Measurements from ENCODE around the gene ANKRD40. TPM values are rescaled to one million over a fixed set of nuclear protein-coding genes. Genes with fewer than 3 reads are reported as not detected.

ANKRD40 gene
- total and polyA plus RNA-seq, 10 of the 15 experiments (the other 5 are each of a cell fraction or from before 2014, with no cell fraction given) = 5.9 to 21.7 (median 14.8) TPM

DNA sequence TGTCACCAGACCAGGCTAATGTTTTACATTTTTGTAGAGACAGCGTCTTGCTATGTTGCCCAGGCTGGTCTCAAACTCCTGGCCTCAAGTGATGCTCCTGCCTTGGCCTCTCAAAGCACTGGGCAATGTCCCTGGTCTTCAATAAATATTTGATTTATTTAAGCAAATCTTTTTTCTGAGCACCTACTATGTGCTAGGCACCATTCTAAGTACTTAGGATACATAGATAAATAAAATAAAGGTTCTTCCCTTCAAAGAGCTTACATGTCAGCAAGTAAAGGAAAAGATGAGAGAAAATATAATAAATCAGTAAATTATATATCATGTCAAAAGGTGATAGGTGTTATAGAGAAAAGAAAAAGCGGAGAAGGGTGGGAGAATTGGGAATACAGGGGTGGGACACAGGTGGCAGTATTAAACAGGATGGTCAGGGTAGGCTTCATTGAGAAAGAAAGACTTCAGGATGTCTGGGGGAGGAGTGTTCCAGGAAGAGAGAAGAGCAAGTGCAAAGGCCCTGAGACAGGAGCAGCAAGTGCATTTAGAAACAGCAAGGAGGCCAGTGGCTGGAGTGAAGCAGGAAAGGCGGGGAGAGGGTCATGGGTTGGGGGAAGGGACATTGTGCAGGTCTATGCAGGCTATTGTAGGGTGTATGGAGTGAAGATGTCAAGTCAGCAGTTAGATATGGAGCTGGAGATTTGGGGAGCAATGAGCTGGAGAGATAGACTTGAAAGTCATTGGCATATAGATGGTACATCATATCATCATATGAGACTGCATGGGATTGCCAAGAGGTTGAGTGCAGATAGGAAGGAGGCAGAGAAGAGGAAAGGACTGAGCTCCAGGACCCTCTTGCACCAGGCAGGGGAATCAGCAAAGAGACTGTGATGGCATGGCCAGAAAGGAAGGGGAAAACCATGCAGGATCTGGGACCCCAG lies 61.7 kb downstream of the ANKRD40 start:
- POLR2A ChIA-PET = interaction anchor here (1.0 kb wide), 1 partner anchor 13 kb away, joined by 3 read pairs; no protein-coding TSS in a partner anchor
- Histone ChIP-seq H3K79me2 (ENCODE audit: control insufficient read depth, insufficient read depth, low read length) (no peaks in the 10 kb centered on the region), H2AFZ (ENCODE audit: control insufficient read depth, low read depth, low read length) (no peak overlapping the region), H3K4me1 (ENCODE audit: control insufficient read depth, insufficient read depth, low read length) (no peaks in the 10 kb centered on the region; the same call in 1 of the 2 replicates), H3K9ac (ENCODE audit: control insufficient read depth, insufficient read depth, low read length) (no peak overlapping the region), H3K4me2 (ENCODE audit: control insufficient read depth, insufficient read depth) (no peak overlapping the region), H3K27ac (ENCODE audit: control insufficient read depth, insufficient read depth) (no peak overlapping the region), H3K4me3 (no peak overlapping the region), H3K36me3 (ENCODE audit: control insufficient read depth in 2 of 2, insufficient read depth in 2 of 2, low read length in 1 of 2) (no peaks in the 10 kb centered on the region), H3K9me3 (replicated peaks; ENCODE audit: control insufficient read depth, insufficient read depth, low read length) (no peaks in the 10 kb centered on the region), H3K27me3 (replicated peaks in 1 of 2; ENCODE audit: control insufficient read depth in 2 of 2, insufficient read depth in 2 of 2, low read length in 1 of 2) (no peaks in the 10 kb centered on the region), H4K20me1 (ENCODE audit: control insufficient read depth, insufficient read depth) (no peaks in the 10 kb centered on the region)
- FAIRE-seq = no peak
- 38% methylated on average over 3 of the region's 3 CpGs for WGBS (ENCODE audit: insufficient coverage, insufficient replicate concordance, low lambda C conversion rate, missing lambda C conversion rate)
- CTCF ChIA-PET = interaction anchor here (1.3 to 2.0 kb wide), 2 partner anchors 16 to 20 kb away, joined by 4 to 6 read pairs; no protein-coding TSS in a partner anchor
- SMC1A ChIA-PET (ENCODE audit: uncharacterized antibody, unreplicated experiment) = no interaction called here
- ATAC-seq = no peak
- no TSS peak for BruUV-seq (replicated peaks)
- intact Hi-C loops (cut with micrococcal nuclease; ENCODE audit: unreplicated experiment) (no loop called here), in situ Hi-C loops (cut with MboI) (no loop called here)
- RAD21 ChIA-PET (ENCODE audit: unreplicated experiment) = interaction anchor here (1.0 kb wide), 1 partner anchor 18 kb away, joined by 3 read pairs; no protein-coding TSS in a partner anchor
- no peak for DNase-seq (ENCODE audit: low read depth, low spot score)
- TF ChIP-seq EED (IDR thresholded peaks at IDR 0.05; ENCODE audit: low read depth) (no peak), NFYA (IDR thresholded peaks at IDR 0.05; ENCODE audit: borderline replicate concordance, low read depth, low read length) (no peak), HCFC1 (IDR thresholded peaks at IDR 0.05; ENCODE audit: low read length) (no peak), TARDBP (IDR thresholded peaks at IDR 0.05; ENCODE audit: borderline replicate concordance) (no peak), RUNX3 (IDR thresholded peaks at IDR 0.05; ENCODE audit: low read length) (no peak), CREB1 (IDR thresholded peaks at IDR 0.05; ENCODE audit: low read depth) (no peak), EZH2 (IDR thresholded peaks at IDR 0.05; ENCODE audit: borderline replicate concordance, control insufficient read depth, low read depth, low read length) (no peak)
- TF ChIP-seq, protein P1, sequence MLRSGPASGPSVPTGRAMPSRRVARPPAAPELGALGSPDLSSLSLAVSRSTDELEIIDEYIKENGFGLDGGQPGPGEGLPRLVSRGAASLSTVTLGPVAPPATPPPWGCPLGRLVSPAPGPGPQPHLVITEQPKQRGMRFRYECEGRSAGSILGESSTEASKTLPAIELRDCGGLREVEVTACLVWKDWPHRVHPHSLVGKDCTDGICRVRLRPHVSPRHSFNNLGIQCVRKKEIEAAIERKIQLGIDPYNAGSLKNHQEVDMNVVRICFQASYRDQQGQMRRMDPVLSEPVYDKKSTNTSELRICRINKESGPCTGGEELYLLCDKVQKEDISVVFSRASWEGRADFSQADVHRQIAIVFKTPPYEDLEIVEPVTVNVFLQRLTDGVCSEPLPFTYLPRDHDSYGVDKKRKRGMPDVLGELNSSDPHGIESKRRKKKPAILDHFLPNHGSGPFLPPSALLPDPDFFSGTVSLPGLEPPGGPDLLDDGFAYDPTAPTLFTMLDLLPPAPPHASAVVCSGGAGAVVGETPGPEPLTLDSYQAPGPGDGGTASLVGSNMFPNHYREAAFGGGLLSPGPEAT (IDR thresholded peaks at IDR 0.05; ENCODE audit: low read depth) = no peak
- TF ChIP-seq, protein P2, sequence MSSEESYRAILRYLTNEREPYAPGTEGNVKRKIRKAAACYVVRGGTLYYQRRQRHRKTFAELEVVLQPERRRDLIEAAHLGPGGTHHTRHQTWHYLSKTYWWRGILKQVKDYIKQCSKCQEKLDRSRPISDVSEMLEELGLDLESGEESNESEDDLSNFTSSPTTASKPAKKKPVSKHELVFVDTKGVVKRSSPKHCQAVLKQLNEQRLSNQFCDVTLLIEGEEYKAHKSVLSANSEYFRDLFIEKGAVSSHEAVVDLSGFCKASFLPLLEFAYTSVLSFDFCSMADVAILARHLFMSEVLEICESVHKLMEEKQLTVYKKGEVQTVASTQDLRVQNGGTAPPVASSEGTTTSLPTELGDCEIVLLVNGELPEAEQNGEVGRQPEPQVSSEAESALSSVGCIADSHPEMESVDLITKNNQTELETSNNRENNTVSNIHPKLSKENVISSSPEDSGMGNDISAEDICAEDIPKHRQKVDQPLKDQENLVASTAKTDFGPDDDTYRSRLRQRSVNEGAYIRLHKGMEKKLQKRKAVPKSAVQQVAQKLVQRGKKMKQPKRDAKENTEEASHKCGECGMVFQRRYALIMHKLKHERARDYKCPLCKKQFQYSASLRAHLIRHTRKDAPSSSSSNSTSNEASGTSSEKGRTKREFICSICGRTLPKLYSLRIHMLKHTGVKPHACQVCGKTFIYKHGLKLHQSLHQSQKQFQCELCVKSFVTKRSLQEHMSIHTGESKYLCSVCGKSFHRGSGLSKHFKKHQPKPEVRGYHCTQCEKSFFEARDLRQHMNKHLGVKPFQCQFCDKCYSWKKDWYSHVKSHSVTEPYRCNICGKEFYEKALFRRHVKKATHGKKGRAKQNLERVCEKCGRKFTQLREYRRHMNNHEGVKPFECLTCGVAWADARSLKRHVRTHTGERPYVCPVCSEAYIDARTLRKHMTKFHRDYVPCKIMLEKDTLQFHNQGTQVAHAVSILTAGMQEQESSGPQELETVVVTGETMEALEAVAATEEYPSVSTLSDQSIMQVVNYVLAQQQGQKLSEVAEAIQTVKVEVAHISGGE (CRISPR knock-in tag; IDR thresholded peaks at IDR 0.05) = no peak
- TF ChIP-seq, protein P3, sequence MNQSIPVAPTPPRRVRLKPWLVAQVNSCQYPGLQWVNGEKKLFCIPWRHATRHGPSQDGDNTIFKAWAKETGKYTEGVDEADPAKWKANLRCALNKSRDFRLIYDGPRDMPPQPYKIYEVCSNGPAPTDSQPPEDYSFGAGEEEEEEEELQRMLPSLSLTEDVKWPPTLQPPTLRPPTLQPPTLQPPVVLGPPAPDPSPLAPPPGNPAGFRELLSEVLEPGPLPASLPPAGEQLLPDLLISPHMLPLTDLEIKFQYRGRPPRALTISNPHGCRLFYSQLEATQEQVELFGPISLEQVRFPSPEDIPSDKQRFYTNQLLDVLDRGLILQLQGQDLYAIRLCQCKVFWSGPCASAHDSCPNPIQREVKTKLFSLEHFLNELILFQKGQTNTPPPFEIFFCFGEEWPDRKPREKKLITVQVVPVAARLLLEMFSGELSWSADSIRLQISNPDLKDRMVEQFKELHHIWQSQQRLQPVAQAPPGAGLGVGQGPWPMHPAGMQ (IDR thresholded peaks at IDR 0.05; ENCODE audit: borderline replicate concordance) = no peak
- TF ChIP-seq, protein P4, sequence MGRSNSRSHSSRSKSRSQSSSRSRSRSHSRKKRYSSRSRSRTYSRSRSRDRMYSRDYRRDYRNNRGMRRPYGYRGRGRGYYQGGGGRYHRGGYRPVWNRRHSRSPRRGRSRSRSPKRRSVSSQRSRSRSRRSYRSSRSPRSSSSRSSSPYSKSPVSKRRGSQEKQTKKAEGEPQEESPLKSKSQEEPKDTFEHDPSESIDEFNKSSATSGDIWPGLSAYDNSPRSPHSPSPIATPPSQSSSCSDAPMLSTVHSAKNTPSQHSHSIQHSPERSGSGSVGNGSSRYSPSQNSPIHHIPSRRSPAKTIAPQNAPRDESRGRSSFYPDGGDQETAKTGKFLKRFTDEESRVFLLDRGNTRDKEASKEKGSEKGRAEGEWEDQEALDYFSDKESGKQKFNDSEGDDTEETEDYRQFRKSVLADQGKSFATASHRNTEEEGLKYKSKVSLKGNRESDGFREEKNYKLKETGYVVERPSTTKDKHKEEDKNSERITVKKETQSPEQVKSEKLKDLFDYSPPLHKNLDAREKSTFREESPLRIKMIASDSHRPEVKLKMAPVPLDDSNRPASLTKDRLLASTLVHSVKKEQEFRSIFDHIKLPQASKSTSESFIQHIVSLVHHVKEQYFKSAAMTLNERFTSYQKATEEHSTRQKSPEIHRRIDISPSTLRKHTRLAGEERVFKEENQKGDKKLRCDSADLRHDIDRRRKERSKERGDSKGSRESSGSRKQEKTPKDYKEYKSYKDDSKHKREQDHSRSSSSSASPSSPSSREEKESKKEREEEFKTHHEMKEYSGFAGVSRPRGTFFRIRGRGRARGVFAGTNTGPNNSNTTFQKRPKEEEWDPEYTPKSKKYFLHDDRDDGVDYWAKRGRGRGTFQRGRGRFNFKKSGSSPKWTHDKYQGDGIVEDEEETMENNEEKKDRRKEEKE (IDR thresholded peaks at IDR 0.05) = no peak
- TF ChIP-seq, protein P5, sequence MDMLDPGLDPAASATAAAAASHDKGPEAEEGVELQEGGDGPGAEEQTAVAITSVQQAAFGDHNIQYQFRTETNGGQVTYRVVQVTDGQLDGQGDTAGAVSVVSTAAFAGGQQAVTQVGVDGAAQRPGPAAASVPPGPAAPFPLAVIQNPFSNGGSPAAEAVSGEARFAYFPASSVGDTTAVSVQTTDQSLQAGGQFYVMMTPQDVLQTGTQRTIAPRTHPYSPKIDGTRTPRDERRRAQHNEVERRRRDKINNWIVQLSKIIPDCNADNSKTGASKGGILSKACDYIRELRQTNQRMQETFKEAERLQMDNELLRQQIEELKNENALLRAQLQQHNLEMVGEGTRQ (IDR thresholded peaks at IDR 0.05; ENCODE audit: borderline replicate concordance, low read depth, low read length) = no peak
